ENCODE results near the gene PDIA5. TPM values are rescaled to one million over a fixed set of nuclear protein-coding genes. Genes with fewer than 3 reads are reported as not detected.

PDIA5 gene
- total RNA-seq, 2 donors from 2014 or later, result 36.5 to 40.1 TPM

- TF ChIP-seq CTCF (IDR thresholded peaks at IDR 0.05), result no peak
- Histone ChIP-seq H3K36me3 (no peaks in the 10 kb centered on the region), H3K9me3 (no peaks in the 10 kb centered on the region), H3K27me3 (no peaks in the 10 kb centered on the region), H3K9ac (ENCODE audit: low read depth in 2 of 2, low read length in 2 of 2) (no peak overlapping the region), H3K27ac (no peak overlapping the region), H3K4me1 (no peaks in the 10 kb centered on the region), H3K4me3 (no peak overlapping the region)
- no peak for DNase-seq
- intact Hi-C loops (cut with DNase I), result no loop called here
Measured at GRCh38 chr3:123099331-123100192, 32.7 kb downstream of the PDIA5 start.

- intact Hi-C loops (cut with DNase I), result no loop called here
- no peak overlapping the region for H3K9ac ChIP-seq (ENCODE audit: low read depth in 2 of 2, low read length in 2 of 2)
- TF ChIP-seq CTCF (IDR thresholded peaks at IDR 0.05), result no peak
- H3K9me3 ChIP-seq, result no peaks in the 10 kb centered on the region
- no peaks in the 10 kb centered on the region for H3K4me1 ChIP-seq
- H3K27me3 ChIP-seq, result no peaks in the 10 kb centered on the region
- no peak overlapping the region for H3K27ac ChIP-seq
- no peak for DNase-seq
- no peaks in the 10 kb centered on the region for H3K36me3 ChIP-seq
- H3K4me3 ChIP-seq, result no peak overlapping the region
Measured at GRCh38 chr3:123100193-123100776, 33.5 kb downstream of the PDIA5 start.

- Histone ChIP-seq H3K9me3 (no peaks in the 10 kb centered on the region), H3K36me3 (no peaks in the 10 kb centered on the region), H3K27me3 (no peaks in the 10 kb centered on the region), H3K4me1 (no peaks in the 10 kb centered on the region), H3K4me3 (no peak overlapping the region), H3K27ac (no peak overlapping the region), H3K9ac (ENCODE audit: low read depth in 2 of 2, low read length in 2 of 2) (no peak overlapping the region)
- no peak for DNase-seq
- no peak for TF ChIP-seq CTCF (IDR thresholded peaks at IDR 0.05)
- intact Hi-C loops (cut with DNase I), result no loop called here
Measured at GRCh38 chr3:123102249-123102648, 35.4 kb downstream of the PDIA5 start.

GRCh38 chr3:123102826-123103225 is 36.0 kb downstream of the PDIA5 start:
- intact Hi-C loops (cut with DNase I), result no loop called here
- no peaks in the 10 kb centered on the region for H3K9me3 ChIP-seq
- no peak for TF ChIP-seq CTCF (IDR thresholded peaks at IDR 0.05)
- H3K27ac ChIP-seq, result no peak overlapping the region
- H3K4me3 ChIP-seq, result no peak overlapping the region
- H3K4me1 ChIP-seq, result no peaks in the 10 kb centered on the region
- no peak for DNase-seq
- no peak overlapping the region for H3K9ac ChIP-seq (ENCODE audit: low read depth in 2 of 2, low read length in 2 of 2)
- no peaks in the 10 kb centered on the region for H3K27me3 ChIP-seq
- no peaks in the 10 kb centered on the region for H3K36me3 ChIP-seq

- no peak overlapping the region for H3K9ac ChIP-seq (ENCODE audit: low read depth in 2 of 2, low read length in 2 of 2)
- no peaks in the 10 kb centered on the region for H3K9me3 ChIP-seq
- H3K4me3 ChIP-seq, result no peak overlapping the region
- no peaks in the 10 kb centered on the region for H3K4me1 ChIP-seq
- no peaks in the 10 kb centered on the region for H3K36me3 ChIP-seq
- H3K27ac ChIP-seq, result no peak overlapping the region
- intact Hi-C loops (cut with DNase I), result no loop called here
- no peak for TF ChIP-seq CTCF (IDR thresholded peaks at IDR 0.05)
- no peak for DNase-seq
- no peaks in the 10 kb centered on the region for H3K27me3 ChIP-seq
Measured at GRCh38 chr3:123104550-123104949, 37.7 kb downstream of the PDIA5 start.

Measured in colonic mucosa (tissue), 4 donors.